Femur (tissue), 1 donor: ENCODE measurements around the gene CHCHD6.

Experiments
- DNase-seq: peaks from one replicate; pipeline ENCODE4 v3.0.0-alpha.2; 2017

The CHCHD6 gene

DNA sequence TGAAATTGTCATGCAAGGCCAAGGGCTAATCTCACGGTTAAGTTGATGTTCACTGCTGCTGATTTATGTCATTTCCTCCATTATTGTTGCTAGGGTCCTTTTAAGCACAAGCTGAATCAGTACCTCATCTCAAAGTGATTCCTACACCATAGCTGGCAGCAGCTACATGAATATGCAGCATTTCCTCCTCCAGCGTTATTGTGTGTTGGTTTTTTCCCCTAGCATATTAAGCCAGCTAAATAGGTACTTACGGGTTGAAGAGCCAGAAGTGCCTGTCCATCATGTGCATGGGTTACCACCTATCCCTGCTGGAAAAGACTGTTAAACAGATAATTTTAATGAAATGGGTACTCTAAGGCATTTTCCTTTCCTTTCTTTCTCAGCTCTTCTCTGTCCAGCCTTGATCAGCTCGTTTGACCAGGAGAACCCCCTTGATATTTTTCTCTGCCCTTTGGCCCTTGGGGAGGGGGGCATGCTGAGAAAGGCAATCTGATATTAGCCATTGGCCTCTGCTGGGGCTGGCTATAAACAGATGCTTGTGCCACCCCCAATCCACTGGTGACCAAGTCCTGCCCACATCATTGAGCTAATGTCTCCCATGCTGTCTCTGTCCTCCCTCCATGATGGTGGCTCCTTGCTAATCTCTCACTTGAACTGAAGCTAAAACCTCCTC is 163.3 kb downstream of the CHCHD6 start:
- no peak for DNase-seq

DNA sequence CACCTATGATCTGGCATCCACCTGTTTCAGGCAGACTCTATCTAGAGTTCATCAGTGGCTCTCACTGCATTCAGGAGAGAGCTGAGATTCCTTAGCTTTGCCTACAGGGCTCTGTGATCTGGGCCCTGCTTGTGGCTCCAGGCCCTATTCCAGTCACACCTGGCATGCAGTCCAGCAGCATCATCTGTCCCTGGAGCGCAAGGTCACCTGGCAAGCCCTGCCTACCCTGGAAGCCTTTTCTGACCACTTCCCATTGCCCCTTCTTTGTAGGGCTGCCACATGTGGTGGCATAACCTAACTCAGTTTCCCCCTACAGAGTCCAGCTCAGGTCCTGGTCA is 163.8 kb downstream of the CHCHD6 start:
- DNase-seq, result no peak

GRCh38 chr3:126870608-126871210 is 166.7 kb downstream of the CHCHD6 start:
- no peak for DNase-seq

DNA sequence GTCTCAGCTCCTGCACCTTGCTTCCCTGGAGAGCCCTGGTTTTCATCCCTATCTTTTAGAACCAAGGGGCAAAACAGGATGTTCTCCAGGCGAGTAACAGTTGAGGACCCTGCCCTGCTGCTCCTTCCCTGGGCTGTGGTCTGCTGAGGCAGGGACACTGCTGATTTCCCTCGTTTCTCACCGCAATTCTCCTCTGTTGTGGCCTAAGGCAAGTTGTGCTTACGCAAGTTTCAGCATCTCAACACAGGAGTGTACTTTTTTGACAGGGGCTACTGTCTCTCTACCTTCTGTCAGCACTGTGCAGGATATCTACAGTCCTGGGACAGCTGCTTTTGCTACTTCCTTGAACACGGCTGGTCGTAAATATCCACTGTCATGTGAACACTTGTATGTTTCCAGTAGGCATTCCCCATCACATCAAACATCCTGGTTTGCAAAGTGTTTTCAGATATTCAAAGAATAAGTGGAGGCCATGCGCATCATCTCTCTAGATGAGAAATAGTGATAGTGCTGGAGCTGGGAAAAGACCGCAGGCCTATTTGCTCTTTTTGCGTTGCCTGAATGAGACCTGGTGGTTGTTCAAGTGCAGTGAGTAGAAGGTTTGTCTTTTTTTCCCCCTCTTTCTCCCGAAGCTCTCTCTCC is 168.8 kb downstream of the CHCHD6 start:
- DNase-seq, result no peak

DNA sequence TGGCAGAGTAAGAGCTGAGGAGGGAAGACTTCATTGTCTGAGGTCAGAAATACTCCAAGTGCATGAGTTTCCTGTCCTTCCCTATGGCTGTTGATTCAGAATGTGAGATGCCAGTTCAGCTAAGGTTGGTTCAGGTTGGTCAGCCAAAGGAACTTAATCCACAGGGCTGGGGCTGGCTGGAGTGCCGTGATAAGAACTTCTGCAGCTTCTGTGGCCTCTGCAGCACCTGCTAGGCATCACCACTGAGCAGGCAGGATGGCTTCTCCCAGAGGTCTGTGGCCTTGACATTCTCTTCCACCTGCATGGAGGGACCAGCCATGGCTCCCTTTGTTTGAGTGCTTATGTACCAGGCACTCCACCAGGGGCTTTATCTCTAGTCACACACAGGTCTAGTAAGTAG is 169.4 kb downstream of the CHCHD6 start:
- no peak for DNase-seq

GRCh38 chr3:126878664-126879063 is 174.6 kb downstream of the CHCHD6 start:
- no peak for DNase-seq

GRCh38 chr3:126880901-126881300 is 176.9 kb downstream of the CHCHD6 start:
- DNase-seq, result no peak

GRCh38 chr3:126881861-126882260 is 177.8 kb downstream of the CHCHD6 start:
- DNase-seq, result no peak

DNA sequence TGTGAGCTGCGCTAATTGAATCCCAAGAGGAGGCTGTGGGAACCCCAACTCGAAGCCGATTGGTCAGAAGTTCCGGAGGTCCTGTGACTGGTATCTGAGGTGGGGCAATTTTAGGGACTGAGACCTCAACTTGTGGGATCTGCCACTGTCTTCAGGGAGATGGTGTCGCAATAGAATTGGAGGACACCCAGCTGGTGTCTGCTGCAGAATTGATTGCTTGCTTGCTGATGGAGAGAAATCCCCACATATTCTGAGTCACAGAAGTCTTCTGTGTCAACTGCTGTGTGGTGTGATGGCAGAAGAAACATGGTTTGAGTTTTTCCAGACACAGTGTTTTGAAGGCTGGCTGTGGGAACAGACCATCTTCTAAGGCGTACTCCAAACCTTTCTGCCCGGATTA is 179.2 kb downstream of the CHCHD6 start:
- no peak for DNase-seq

- no peak for DNase-seq
These were observed 181.4 kb downstream of the CHCHD6 start for GRCh38 chr3:126885425-126885824.

GRCh38 chr3:126886217-126886616 is 182.2 kb downstream of the CHCHD6 start:
- DNase-seq, result no peak

DNA sequence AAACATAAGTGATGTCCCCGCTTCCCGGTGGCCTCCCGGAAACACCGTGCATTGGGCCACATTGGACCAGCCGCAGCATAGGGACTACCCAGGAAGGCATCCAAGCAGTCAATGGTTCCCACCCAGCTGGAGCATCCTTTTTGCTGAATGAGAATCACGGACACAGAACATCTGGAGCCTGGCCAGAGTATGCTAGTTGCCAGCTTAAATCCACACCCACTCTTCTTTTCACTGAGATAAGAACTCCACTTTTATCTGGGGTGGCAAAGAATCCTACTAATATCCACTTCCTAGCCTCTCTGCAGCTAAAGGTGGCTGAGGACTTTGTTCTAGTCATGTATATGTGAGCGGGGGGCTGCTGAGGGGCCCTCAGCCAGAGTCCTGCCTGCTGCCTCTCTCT is 183.6 kb downstream of the CHCHD6 start:
- DNase-seq, result no peak

GRCh38 chr3:126888186-126888760 is 184.2 kb downstream of the CHCHD6 start:
- DNase-seq, result no peak

GRCh38 chr3:126889276-126890201 is 185.5 kb downstream of the CHCHD6 start:
- no peak for DNase-seq

- DNase-seq, result no peak
These were observed 187.1 kb downstream of the CHCHD6 start for GRCh38 chr3:126891141-126891540.

DNA sequence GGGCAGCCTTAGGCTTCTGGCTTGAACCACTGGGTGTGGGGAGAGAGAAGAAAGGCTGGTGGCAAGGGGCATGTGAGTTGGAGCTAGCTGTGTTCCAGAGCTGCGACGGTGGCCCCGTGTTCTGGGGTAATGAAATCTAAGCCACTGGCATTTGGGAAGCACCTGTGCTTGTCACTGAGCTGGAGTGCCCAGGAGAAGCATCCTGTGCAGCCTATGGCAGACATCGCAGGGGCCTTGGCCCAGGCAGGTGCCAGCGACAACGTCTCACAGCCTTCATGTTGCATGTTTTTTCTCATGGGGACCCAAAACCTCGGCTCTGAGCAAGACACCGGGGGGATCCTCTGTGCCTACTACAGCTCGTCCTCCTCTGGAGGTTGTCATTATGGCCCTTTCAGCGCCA is 187.8 kb downstream of the CHCHD6 start:
- DNase-seq, result no peak

- no peak for DNase-seq
These were observed 189.6 kb downstream of the CHCHD6 start for GRCh38 chr3:126893651-126894050.

DNA sequence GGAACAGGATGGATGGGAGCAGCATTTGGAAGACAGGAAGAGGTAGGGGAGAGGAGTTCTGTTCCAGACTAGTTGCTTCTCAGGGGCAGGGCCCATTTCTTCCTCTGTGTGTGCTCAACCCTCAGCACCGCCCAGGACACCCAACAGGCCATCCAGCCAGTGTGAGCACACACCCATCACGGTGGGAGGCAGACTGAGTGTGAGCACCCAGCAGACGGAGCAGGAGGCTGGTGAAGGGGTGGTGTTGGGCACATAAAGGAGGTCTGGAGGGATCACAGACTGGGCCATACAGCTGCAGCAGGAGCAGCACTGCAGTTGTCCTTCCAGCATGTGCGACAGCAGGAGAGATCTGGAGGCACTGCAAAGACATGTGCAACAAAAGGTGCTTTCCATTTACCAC is 190.4 kb downstream of the CHCHD6 start:
- no peak for DNase-seq

DNA sequence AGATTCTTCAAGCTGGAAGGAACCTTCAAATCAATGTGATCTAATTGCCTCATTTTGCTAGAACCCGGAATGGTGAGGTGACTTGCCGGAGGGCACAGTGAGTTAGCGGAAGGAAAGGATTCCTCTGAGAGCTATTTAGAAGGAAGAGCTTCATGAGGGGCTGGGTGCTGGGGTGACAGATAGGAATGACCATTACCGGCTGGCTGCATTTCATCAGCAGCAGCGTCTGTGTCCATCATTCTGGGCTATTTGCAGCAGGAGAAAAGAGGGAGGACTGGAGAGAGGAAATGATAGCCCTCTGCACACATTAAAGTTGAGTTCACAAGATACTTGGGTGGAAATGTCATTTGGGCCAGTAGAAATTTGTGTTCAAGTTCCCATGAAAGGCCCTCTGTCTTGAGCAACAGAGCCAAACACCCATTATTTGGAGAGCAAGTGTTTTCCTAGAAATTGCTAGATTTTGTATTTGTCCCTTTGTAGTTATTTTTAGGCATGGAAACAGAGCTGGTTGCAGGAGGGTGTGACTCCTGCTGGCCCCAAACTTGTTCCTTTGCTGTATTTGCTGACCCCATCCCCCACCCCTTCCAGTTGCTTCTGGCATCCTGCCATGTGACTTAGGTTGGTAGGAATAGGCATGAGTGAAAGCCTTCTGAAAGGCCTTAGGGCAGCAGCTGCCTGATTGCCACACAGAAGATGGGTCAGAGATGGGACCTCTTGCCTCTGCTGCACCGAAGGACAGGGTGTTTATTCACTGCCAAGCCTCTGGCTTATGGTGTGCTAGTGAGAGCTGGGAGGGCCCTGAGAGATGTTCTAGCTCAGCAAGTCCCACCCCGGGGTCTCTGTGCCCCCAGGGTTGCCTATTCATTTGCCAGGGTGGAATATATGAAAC is 191.4 kb downstream of the CHCHD6 start:
- no peak for DNase-seq

DNA sequence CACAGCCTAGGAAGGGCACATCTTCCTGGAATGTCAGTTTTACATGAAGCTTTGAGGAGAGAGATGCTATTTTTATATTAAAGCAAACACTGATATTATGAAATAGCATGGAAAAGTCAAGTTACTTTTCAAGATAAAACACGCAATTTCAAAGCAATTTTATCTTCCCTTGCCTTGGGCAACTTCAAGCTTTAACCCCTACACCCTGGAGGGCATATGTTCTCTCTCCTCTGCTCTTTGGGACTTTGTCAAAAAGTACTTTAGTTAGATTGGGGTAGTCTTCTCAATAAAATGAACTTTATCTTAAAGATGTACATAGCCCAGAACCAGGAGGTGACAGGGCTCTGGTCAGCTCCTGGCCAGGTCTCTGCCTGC is 192.0 kb downstream of the CHCHD6 start:
- DNase-seq, result no peak

DNA sequence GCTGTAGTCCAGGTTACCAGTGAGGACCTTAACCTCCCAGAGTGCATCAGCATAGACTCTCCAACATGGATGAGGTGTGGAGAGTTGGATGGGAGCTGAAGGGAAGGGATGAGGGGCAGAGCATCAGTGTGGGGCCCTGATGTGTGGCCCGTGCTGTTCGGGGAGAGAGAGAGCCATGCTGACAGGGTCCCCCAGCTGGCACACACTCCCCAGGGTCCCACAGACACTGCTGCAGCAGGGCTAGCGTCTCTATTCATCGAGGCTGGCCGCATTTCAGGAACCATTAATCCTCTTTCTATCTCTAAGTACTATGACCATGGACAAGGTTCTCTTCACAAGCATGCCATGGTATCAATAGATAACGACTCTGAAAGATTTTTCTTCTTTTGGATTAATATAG is 192.9 kb downstream of the CHCHD6 start:
- DNase-seq, result no peak

DNA sequence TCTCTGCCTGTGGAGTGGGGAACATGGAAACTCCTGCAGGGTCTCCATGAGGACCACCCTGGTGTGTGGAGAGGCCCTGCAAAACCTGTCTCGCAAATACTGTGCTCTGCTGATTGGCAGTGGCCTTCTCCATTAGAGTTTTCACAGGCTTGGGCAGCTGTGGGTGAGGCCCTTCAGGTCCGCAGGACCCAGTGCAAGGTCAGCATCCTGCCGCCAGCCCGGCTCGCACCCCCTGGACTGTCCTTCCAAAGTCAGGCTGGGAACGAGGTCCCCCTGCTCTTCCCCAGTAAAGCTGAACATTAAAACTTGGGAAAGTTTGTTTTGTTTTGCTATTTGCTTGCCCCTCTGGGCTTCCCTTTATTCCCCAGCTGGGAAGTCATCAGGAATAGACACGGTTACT is 193.9 kb downstream of the CHCHD6 start:
- DNase-seq, result no peak
